GM12878 (cell line): ENCODE data around the gene C1QTNF9B. TPM values are rescaled to one million over a fixed set of nuclear protein-coding genes. Genes with fewer than 3 reads are reported as not detected.

Source experiments
- ATAC-seq: fragments of 200-7000 bp; cut with Tn5 transposase; 3 replicates; pipeline ENCODE4 v1.9.1; 2020; ENCODE audit warnings: mild to moderate bottlenecking, moderate library complexity
- BruUV-seq: library from RNA; stranded (reverse); fragments of 400-500 nt; replicated peaks from 2 replicates; lab custom pipeline; 2021; lab: Mats Ljungman, UMichigan
- CTCF ChIA-PET: fragments of 300-600 bp; sonication (Branson Sonifier 250); formaldehyde crosslinking; extraction: SDS; loops from one replicate; lab custom pipeline; 2021; ENCODE audit warnings: inconsistent platforms; lab: Yijun Ruan, JAX
- POLR2A ChIA-PET: fragments of 350-600 bp; formaldehyde crosslinking; extraction: SDS; loops from one replicate; lab custom pipeline; 2021; ENCODE audit warnings: inconsistent platforms; lab: Charles Lee
- RAD21 ChIA-PET: fragments of 300-600 bp; sonication (Branson Sonifier 250); formaldehyde crosslinking; loops from one replicate; lab custom pipeline; 2023; ENCODE audit warnings: antibody characterized with exemption; ENCODE audit not compliant: unreplicated experiment; lab: Charles Lee
- SMC1A ChIA-PET: fragments of 300-600 bp; sonication (Branson Sonifier 250); formaldehyde crosslinking; loops from one replicate; lab custom pipeline; 2023; ENCODE audit not compliant: unreplicated experiment, uncharacterized antibody; lab: Charles Lee
- DNase-seq: peaks from one replicate; pipeline ENCODE4 v3.0.0-alpha.2; 2011; ENCODE audit warnings: low read depth, low spot score
- FAIRE-seq: peaks from 3 replicates; lab custom pipeline; 2011; peaks lifted over from hg19 to GRCh38; lab: Jason Lieb, UNC
- H2AFZ ChIP-seq: 2 replicates; pipeline ENCODE4 v1.6.0; 2011; ENCODE audit warnings: low read depth, low read length, control low read depth; ENCODE audit not compliant: control insufficient read depth
- H3K27ac ChIP-seq: 2 replicates; pipeline ENCODE4 v1.5.1; 2011; ENCODE audit warnings: control low read depth; ENCODE audit not compliant: control insufficient read depth, insufficient read depth
- H3K27me3 ChIP-seq, 2 experiments: replicated peaks in 1 of 2; 2 replicates each; pipeline versions ENCODE4 v1.6.0 to v1.6.1; 2011; ENCODE audit warnings: low read length in 1 of 2; ENCODE audit not compliant: control insufficient read depth in 2 of 2, insufficient read depth in 2 of 2
- H3K36me3 ChIP-seq, 2 experiments: 2 replicates each; pipeline ENCODE4 v1.5.1; 2011; ENCODE audit warnings: low read length in 1 of 2; ENCODE audit not compliant: control insufficient read depth in 2 of 2, insufficient read depth in 2 of 2
- H3K4me1 ChIP-seq: 2 replicates; pipeline ENCODE4 v1.6.1; 2011; ENCODE audit warnings: mild to moderate bottlenecking, low read length, moderate library complexity, mixed read lengths; ENCODE audit not compliant: control insufficient read depth, insufficient read depth
- H3K4me2 ChIP-seq: 2 replicates; pipeline ENCODE4 v1.6.0; 2011; ENCODE audit warnings: control low read depth; ENCODE audit not compliant: control insufficient read depth, insufficient read depth
- H3K4me3 ChIP-seq: fragments of 200-600 bp; sonication (generic); 2 replicates; pipeline ENCODE4 v1.5.1; 2016
- H3K79me2 ChIP-seq: 2 replicates; pipeline ENCODE4 v1.6.0; 2011; ENCODE audit warnings: low read length; ENCODE audit not compliant: control insufficient read depth, insufficient read depth
- H3K9ac ChIP-seq: 2 replicates; pipeline ENCODE4 v1.8.0; 2011; ENCODE audit warnings: low read length, control low read depth, mixed read lengths; ENCODE audit not compliant: control insufficient read depth, insufficient read depth
- H3K9me3 ChIP-seq: replicated peaks from 3 replicates; pipeline ENCODE4 v1.5.1; 2011; ENCODE audit warnings: mild to moderate bottlenecking, low read length; ENCODE audit not compliant: control insufficient read depth, insufficient read depth
- H4K20me1 ChIP-seq: 2 replicates; pipeline ENCODE4 v1.6.0; 2011; ENCODE audit not compliant: control insufficient read depth, insufficient read depth
- CHD2 ChIP-seq: IDR thresholded peaks from 2 replicates; pipeline ENCODE4 v1.6.1; 2011; ENCODE audit warnings: low read depth, low read length, improper control_type of control experiment, borderline replicate concordance
- FOXK2 ChIP-seq: fragments of 450-650 bp; IDR thresholded peaks from 2 replicates; pipeline ENCODE4 v1.6.1; 2017; ENCODE audit warnings: mild to moderate bottlenecking, moderate library complexity
- IRF3 ChIP-seq: fragments of 450-650 bp; IDR thresholded peaks from 2 replicates; pipeline ENCODE4 v1.6.1; 2014; ENCODE audit warnings: mild to moderate bottlenecking
- MYC ChIP-seq: IDR thresholded peaks from 2 replicates; pipeline ENCODE4 v1.6.1; 2011; ENCODE audit warnings: mild to moderate bottlenecking, low read length, moderate library complexity, inconsistent platforms; ENCODE audit not compliant: insufficient read depth, insufficient replicate concordance, insufficient read length, severe bottlenecking
- NFYA ChIP-seq: IDR thresholded peaks from 2 replicates; pipeline ENCODE4 v1.6.1; 2011; ENCODE audit warnings: low read depth, mild to moderate bottlenecking, low read length, improper control_type of control experiment, borderline replicate concordance
- PML ChIP-seq: IDR thresholded peaks from 2 replicates; pipeline ENCODE4 v1.6.1; 2012; ENCODE audit warnings: low read length, inconsistent platforms
- RFX5 ChIP-seq: IDR thresholded peaks from 2 replicates; pipeline ENCODE4 v1.6.1; 2011; ENCODE audit warnings: low read depth, low read length, improper control_type of control experiment
- STAT3 ChIP-seq: IDR thresholded peaks from 2 replicates; pipeline ENCODE4 v1.6.1; 2011; ENCODE audit warnings: low read depth, low read length, improper control_type of control experiment
- TBL1XR1 ChIP-seq: IDR thresholded peaks from 2 replicates; pipeline ENCODE4 v1.6.1; 2012; ENCODE audit warnings: low read depth, low read length, improper control_type of control experiment
- ZNF207 ChIP-seq: fragments of 450-650 bp; IDR thresholded peaks from 2 replicates; pipeline ENCODE4 v1.6.1; 2014; ENCODE audit warnings: antibody characterized with exemption, mild to moderate bottlenecking, borderline replicate concordance
- ZNF24 ChIP-seq: fragments of 450-650 bp; IDR thresholded peaks from 2 replicates; pipeline ENCODE4 v1.6.1; 2017; ENCODE audit warnings: antibody characterized with exemption, mild to moderate bottlenecking
- ZNF592 ChIP-seq: fragments of 450-650 bp; IDR thresholded peaks from 2 replicates; pipeline ENCODE4 v1.6.1; 2017; ENCODE audit warnings: mild to moderate bottlenecking, moderate library complexity
- ZNF687 ChIP-seq: fragments of 450-650 bp; IDR thresholded peaks from 2 replicates; pipeline ENCODE4 v1.6.1; 2017; ENCODE audit warnings: mild to moderate bottlenecking, moderate library complexity
- WGBS: methylation state at CpG from one replicate; pipeline ENCODE4 v1.1.6; 2016; ENCODE audit warnings: low lambda C conversion rate; ENCODE audit not compliant: insufficient replicate concordance, insufficient coverage; ENCODE audit errors: missing lambda C conversion rate; 5-methylcytosine and 5-hydroxymethylcytosine counted together
- in situ Hi-C: fragments of 300-500 bp; cut with MboI; formaldehyde crosslinking; loops from 9 replicates; pipeline ENCODE4 v1.14.3; 2018; ENCODE audit warnings: mixed read lengths
- intact Hi-C: fragments of 100-400 bp; cut with micrococcal nuclease; formaldehyde crosslinking; loops from one replicate; pipeline ENCODE4 v1.14.2; 2022; ENCODE audit not compliant: unreplicated experiment
- polyA plus RNA-seq, 11 experiments: library from polyadenylated mRNA; depleted of rRNA in 4 of 11; unstranded in 6 of 11; stranded (reverse) in 5 of 11; fragments of >200 nt; fragmentation: Nextera tagmentation in 4 of 11; fragmentation: Illumina TruSeq in 1 of 11; extraction: Ambion mirVana in 4 of 11; extraction: Trizol in 1 of 11; gene quantifications; 1 replicate in 1 of 11; 2 replicates in 10 of 11; pipeline versions ENCODE4 v1.2.1 to v1.2.3, GENCODE V29; 2011 to 2016; ENCODE audit warnings: inconsistent platforms in 2 of 11, missing spikeins in 2 of 11, low read depth in 1 of 11
- total RNA-seq, 4 experiments: library from RNA; depleted of rRNA in 3 of 4; stranded (reverse); fragments of >200 nt in 3 of 4; fragmentation: Illumina TruSeq in 1 of 4; extraction: Trizol in 1 of 4; gene quantifications; 2 replicates each; pipeline versions ENCODE4 v1.2.1 to v1.2.3, GENCODE V29; 2013 to 2021

C1QTNF9B gene
- total and polyA plus RNA-seq, 10 of the 15 experiments (the other 5 are each of a cell fraction or from before 2014, with no cell fraction given) = 0.10 to 0.48 (median 0.32) TPM; not detected in 6

- ChIA-PET SMC1A (interaction anchor here (2.9 kb wide), 1 partner anchor 35 kb away, joined by 24 read pairs; no protein-coding TSS in a partner anchor), RAD21 (no interaction called here), CTCF (interaction anchor here (1.4 to 3.0 kb wide), 3 partner anchors 27 to 35 kb away, joined by 3 to 16 read pairs (median 15); no protein-coding TSS in a partner anchor), POLR2A (no interaction called here)
- DNase-seq (no peak), ATAC-seq (no peak), FAIRE-seq (no peak)
- intact Hi-C loops (no loop called here), in situ Hi-C loops (no loop called here)
- Histone ChIP-seq H3K9me3 (no peaks in the 10 kb centered on the region), H3K4me1 (peaks cover 38% of the 10 kb centered on the region), H3K79me2 (no peaks in the 10 kb centered on the region), H4K20me1 (no peaks in the 10 kb centered on the region), H3K27me3 (no peaks in the 10 kb centered on the region), H3K4me3 (no peak overlapping the region), H3K9ac (no peak overlapping the region), H3K36me3 (no peaks in the 10 kb centered on the region), H3K27ac (no peak overlapping the region), H3K4me2 (no peak overlapping the region), H2AFZ (no peak overlapping the region)
- WGBS = 100% methylated on average over 1 of the region's 1 CpG
- no TSS peak for BruUV-seq
- TF ChIP-seq ZNF592 (no peak), STAT3 (no peak), FOXK2 (no peak), PML (no peak), RFX5 (no peak), IRF3 (no peak), CHD2 (no peak), MYC (no peak), ZNF207 (no peak), ZNF687 (no peak), NFYA (no peak), ZNF24 (no peak), TBL1XR1 (no peak)
These were observed 53.9 kb downstream of the C1QTNF9B start for GRCh38 chr13:23843436-23843835.
